WTC11 (cell line): ENCODE data around the gene FBXO2. TPM values are rescaled to one million over a fixed set of nuclear protein-coding genes. Genes with fewer than 3 reads are reported as not detected.

Source experiments
- ERG ChIP-seq: fragments of 250-450 bp; sonication (Bioruptor Pico); IDR thresholded peaks from 2 replicates; pipeline ENCODE4 v1.8.0; 2021; ENCODE audit warnings: mild to moderate bottlenecking
- FOXJ3 ChIP-seq: sonication (generic); formaldehyde crosslinking; IDR thresholded peaks from 2 replicates; pipeline ENCODE4 v1.9.0; 2021; ENCODE audit warnings: missing genetic modification reagents, mild to moderate bottlenecking, borderline replicate concordance
- MYBL2 ChIP-seq: sonication (generic); formaldehyde crosslinking; IDR thresholded peaks from 2 replicates; pipeline ENCODE4 v1.8.1; 2023; ENCODE audit warnings: mild to moderate bottlenecking, moderate library complexity, missing genetic modification reagents
- NFYB ChIP-seq: sonication (generic); formaldehyde crosslinking; conservative IDR thresholded peaks from 2 replicates; pipeline ENCODE4 v1.8.0; 2022; ENCODE audit warnings: low read depth, missing genetic modification reagents
- PRRX2 ChIP-seq: fragments of 250-450 bp; sonication (Bioruptor Pico); IDR thresholded peaks from 2 replicates; pipeline ENCODE4 v1.8.0; 2021; ENCODE audit warnings: mild to moderate bottlenecking
- SMAD3 ChIP-seq: sonication (generic); formaldehyde crosslinking; IDR thresholded peaks from 2 replicates; pipeline ENCODE4 v1.8.0; 2022; ENCODE audit warnings: missing genetic modification reagents, mild to moderate bottlenecking, borderline replicate concordance
- SP1 ChIP-seq: sonication (generic); formaldehyde crosslinking; conservative IDR thresholded peaks from 2 replicates; pipeline ENCODE4 v1.8.1; 2022; ENCODE audit warnings: missing genetic modification reagents
- STAT6 ChIP-seq: sonication (generic); formaldehyde crosslinking; conservative IDR thresholded peaks from 2 replicates; pipeline ENCODE4 v1.8.1; 2023; ENCODE audit warnings: mild to moderate bottlenecking, low read depth, missing genetic modification reagents, moderate library complexity
- TCF7 ChIP-seq: sonication (generic); formaldehyde crosslinking; IDR thresholded peaks from 2 replicates; pipeline ENCODE4 v1.8.0; 2022; ENCODE audit warnings: mild to moderate bottlenecking, low read depth, missing genetic modification reagents, moderate library complexity
- TEAD1 ChIP-seq: sonication (generic); formaldehyde crosslinking; IDR thresholded peaks from 2 replicates; pipeline ENCODE4 v1.8.0; 2022; ENCODE audit warnings: mild to moderate bottlenecking, missing genetic modification reagents
- TEAD4 ChIP-seq: sonication (generic); formaldehyde crosslinking; IDR thresholded peaks from 2 replicates; pipeline ENCODE4 v1.8.0; 2022; ENCODE audit warnings: mild to moderate bottlenecking, missing genetic modification reagents
- TP53 ChIP-seq: sonication (generic); formaldehyde crosslinking; IDR thresholded peaks from 2 replicates; pipeline ENCODE4 v1.8.1; 2023; ENCODE audit warnings: mild to moderate bottlenecking, missing genetic modification reagents
- ZNF317 ChIP-seq: sonication (generic); formaldehyde crosslinking; IDR thresholded peaks from 2 replicates; pipeline ENCODE4 v1.8.1; 2023; ENCODE audit warnings: low read depth, mild to moderate bottlenecking, moderate library complexity, missing genetic modification reagents, borderline replicate concordance
- total RNA-seq: library from RNA; stranded (reverse); gene quantifications from 3 replicates; pipeline ENCODE4 v1.2.3, GENCODE V29; 2021
- TF ChIP-seq, protein P1 (sequence below): sonication (generic); formaldehyde crosslinking; IDR thresholded peaks from 2 replicates; pipeline ENCODE4 v1.8.1; 2022; ENCODE audit warnings: missing genetic modification reagents, borderline replicate concordance
- TF ChIP-seq, protein P2 (sequence below): fragments of 250-450 bp; sonication (Bioruptor Pico); IDR thresholded peaks from 2 replicates; pipeline ENCODE4 v1.9.0; 2021; ENCODE audit warnings: mild to moderate bottlenecking
- TF ChIP-seq, protein P3 (sequence below): sonication (generic); formaldehyde crosslinking; IDR thresholded peaks from 2 replicates; pipeline ENCODE4 v1.8.1; 2023; ENCODE audit warnings: mild to moderate bottlenecking, missing genetic modification reagents, borderline replicate concordance
- TF ChIP-seq, protein P4 (sequence below): sonication (generic); formaldehyde crosslinking; IDR thresholded peaks from 2 replicates; pipeline ENCODE4 v1.8.0; 2022; ENCODE audit warnings: mild to moderate bottlenecking, missing genetic modification reagents
- TF ChIP-seq, protein P5 (sequence below): sonication (generic); formaldehyde crosslinking; IDR thresholded peaks from 2 replicates; pipeline ENCODE4 v1.8.0; 2022; ENCODE audit warnings: missing genetic modification reagents
- TF ChIP-seq, protein P6 (sequence below): fragments of 200-600 bp; IDR thresholded peaks from 2 replicates; pipeline ENCODE4 v1.8.0; 2022; ENCODE audit warnings: antibody characterized with exemption

FBXO2 gene
- total RNA-seq, 1 experiment from 2014 or later: 58.2 TPM

GRCh38 chr1:11680270-11681070, 26.2 kb upstream of the FBXO2 start (continued):
- no peak for TF ChIP-seq PRRX2 (CRISPR knock-in tag)
- TF ChIP-seq TP53 (CRISPR knock-in tag): peak; percentile 71; the same call in 1 of the 2 replicates
- TF ChIP-seq SMAD3 (CRISPR knock-in tag): peak; percentile 64; the same call in 1 of the 2 replicates
- TF ChIP-seq STAT6 (CRISPR knock-in tag): no peak
- no peak for TF ChIP-seq TEAD4 (CRISPR knock-in tag)
- TF ChIP-seq, protein P1, sequence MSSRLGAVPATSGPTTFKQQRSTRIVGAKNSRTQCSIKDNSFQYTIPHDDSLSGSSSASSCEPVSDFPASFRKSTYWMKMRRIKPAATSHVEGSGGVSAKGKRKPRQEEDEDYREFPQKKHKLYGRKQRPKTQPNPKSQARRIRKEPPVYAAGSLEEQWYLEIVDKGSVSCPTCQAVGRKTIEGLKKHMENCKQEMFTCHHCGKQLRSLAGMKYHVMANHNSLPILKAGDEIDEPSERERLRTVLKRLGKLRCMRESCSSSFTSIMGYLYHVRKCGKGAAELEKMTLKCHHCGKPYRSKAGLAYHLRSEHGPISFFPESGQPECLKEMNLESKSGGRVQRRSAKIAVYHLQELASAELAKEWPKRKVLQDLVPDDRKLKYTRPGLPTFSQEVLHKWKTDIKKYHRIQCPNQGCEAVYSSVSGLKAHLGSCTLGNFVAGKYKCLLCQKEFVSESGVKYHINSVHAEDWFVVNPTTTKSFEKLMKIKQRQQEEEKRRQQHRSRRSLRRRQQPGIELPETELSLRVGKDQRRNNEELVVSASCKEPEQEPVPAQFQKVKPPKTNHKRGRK (CRISPR knock-in tag): no peak
- TF ChIP-seq, protein P2, sequence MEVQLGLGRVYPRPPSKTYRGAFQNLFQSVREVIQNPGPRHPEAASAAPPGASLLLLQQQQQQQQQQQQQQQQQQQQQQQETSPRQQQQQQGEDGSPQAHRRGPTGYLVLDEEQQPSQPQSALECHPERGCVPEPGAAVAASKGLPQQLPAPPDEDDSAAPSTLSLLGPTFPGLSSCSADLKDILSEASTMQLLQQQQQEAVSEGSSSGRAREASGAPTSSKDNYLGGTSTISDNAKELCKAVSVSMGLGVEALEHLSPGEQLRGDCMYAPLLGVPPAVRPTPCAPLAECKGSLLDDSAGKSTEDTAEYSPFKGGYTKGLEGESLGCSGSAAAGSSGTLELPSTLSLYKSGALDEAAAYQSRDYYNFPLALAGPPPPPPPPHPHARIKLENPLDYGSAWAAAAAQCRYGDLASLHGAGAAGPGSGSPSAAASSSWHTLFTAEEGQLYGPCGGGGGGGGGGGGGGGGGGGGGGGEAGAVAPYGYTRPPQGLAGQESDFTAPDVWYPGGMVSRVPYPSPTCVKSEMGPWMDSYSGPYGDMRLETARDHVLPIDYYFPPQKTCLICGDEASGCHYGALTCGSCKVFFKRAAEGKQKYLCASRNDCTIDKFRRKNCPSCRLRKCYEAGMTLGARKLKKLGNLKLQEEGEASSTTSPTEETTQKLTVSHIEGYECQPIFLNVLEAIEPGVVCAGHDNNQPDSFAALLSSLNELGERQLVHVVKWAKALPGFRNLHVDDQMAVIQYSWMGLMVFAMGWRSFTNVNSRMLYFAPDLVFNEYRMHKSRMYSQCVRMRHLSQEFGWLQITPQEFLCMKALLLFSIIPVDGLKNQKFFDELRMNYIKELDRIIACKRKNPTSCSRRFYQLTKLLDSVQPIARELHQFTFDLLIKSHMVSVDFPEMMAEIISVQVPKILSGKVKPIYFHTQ: no peak
- no peak for TF ChIP-seq TCF7
- TF ChIP-seq ZNF317 (CRISPR knock-in tag): no peak
- no peak for TF ChIP-seq SP1
- TF ChIP-seq, protein P3, sequence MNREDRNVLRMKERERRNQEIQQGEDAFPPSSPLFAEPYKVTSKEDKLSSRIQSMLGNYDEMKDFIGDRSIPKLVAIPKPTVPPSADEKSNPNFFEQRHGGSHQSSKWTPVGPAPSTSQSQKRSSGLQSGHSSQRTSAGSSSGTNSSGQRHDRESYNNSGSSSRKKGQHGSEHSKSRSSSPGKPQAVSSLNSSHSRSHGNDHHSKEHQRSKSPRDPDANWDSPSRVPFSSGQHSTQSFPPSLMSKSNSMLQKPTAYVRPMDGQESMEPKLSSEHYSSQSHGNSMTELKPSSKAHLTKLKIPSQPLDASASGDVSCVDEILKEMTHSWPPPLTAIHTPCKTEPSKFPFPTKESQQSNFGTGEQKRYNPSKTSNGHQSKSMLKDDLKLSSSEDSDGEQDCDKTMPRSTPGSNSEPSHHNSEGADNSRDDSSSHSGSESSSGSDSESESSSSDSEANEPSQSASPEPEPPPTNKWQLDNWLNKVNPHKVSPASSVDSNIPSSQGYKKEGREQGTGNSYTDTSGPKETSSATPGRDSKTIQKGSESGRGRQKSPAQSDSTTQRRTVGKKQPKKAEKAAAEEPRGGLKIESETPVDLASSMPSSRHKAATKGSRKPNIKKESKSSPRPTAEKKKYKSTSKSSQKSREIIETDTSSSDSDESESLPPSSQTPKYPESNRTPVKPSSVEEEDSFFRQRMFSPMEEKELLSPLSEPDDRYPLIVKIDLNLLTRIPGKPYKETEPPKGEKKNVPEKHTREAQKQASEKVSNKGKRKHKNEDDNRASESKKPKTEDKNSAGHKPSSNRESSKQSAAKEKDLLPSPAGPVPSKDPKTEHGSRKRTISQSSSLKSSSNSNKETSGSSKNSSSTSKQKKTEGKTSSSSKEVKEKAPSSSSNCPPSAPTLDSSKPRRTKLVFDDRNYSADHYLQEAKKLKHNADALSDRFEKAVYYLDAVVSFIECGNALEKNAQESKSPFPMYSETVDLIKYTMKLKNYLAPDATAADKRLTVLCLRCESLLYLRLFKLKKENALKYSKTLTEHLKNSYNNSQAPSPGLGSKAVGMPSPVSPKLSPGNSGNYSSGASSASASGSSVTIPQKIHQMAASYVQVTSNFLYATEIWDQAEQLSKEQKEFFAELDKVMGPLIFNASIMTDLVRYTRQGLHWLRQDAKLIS (CRISPR knock-in tag): 0 out of 2 replicates have a peak, but pooled peaks have one; percentile 44
- TF ChIP-seq, protein P4, sequence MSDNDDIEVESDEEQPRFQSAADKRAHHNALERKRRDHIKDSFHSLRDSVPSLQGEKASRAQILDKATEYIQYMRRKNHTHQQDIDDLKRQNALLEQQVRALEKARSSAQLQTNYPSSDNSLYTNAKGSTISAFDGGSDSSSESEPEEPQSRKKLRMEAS (CRISPR knock-in tag): no peak
- no peak for TF ChIP-seq TEAD1 (CRISPR knock-in tag)
- no peak for TF ChIP-seq MYBL2 (CRISPR knock-in tag)
- 0 out of 2 replicates have a peak, but pooled peaks have one; percentile 17 for TF ChIP-seq NFYB (CRISPR knock-in tag)
- TF ChIP-seq, protein P5, sequence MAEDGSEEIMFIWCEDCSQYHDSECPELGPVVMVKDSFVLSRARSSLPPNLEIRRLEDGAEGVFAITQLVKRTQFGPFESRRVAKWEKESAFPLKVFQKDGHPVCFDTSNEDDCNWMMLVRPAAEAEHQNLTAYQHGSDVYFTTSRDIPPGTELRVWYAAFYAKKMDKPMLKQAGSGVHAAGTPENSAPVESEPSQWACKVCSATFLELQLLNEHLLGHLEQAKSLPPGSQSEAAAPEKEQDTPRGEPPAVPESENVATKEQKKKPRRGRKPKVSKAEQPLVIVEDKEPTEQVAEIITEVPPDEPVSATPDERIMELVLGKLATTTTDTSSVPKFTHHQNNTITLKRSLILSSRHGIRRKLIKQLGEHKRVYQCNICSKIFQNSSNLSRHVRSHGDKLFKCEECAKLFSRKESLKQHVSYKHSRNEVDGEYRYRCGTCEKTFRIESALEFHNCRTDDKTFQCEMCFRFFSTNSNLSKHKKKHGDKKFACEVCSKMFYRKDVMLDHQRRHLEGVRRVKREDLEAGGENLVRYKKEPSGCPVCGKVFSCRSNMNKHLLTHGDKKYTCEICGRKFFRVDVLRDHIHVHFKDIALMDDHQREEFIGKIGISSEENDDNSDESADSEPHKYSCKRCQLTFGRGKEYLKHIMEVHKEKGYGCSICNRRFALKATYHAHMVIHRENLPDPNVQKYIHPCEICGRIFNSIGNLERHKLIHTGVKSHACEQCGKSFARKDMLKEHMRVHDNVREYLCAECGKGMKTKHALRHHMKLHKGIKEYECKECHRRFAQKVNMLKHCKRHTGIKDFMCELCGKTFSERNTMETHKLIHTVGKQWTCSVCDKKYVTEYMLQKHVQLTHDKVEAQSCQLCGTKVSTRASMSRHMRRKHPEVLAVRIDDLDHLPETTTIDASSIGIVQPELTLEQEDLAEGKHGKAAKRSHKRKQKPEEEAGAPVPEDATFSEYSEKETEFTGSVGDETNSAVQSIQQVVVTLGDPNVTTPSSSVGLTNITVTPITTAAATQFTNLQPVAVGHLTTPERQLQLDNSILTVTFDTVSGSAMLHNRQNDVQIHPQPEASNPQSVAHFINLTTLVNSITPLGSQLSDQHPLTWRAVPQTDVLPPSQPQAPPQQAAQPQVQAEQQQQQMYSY (CRISPR knock-in tag): no peak
- TF ChIP-seq, protein P6, sequence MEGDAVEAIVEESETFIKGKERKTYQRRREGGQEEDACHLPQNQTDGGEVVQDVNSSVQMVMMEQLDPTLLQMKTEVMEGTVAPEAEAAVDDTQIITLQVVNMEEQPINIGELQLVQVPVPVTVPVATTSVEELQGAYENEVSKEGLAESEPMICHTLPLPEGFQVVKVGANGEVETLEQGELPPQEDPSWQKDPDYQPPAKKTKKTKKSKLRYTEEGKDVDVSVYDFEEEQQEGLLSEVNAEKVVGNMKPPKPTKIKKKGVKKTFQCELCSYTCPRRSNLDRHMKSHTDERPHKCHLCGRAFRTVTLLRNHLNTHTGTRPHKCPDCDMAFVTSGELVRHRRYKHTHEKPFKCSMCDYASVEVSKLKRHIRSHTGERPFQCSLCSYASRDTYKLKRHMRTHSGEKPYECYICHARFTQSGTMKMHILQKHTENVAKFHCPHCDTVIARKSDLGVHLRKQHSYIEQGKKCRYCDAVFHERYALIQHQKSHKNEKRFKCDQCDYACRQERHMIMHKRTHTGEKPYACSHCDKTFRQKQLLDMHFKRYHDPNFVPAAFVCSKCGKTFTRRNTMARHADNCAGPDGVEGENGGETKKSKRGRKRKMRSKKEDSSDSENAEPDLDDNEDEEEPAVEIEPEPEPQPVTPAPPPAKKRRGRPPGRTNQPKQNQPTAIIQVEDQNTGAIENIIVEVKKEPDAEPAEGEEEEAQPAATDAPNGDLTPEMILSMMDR: no peak
- no peak for TF ChIP-seq ERG (CRISPR knock-in tag)
- no peak for TF ChIP-seq FOXJ3 (CRISPR knock-in tag)
